Femur (tissue), 1 donor: ENCODE results near the gene DNAJC25.
"Not testable (repeated sequence)": the region's sequence is repeated elsewhere in the genome, so short reads cannot be mapped to it uniquely, and the experiment has no call there.

Experiments
- DNase-seq: peaks from one replicate; pipeline ENCODE4 v3.0.0-alpha.2; 2017

Gene DNAJC25

DNA sequence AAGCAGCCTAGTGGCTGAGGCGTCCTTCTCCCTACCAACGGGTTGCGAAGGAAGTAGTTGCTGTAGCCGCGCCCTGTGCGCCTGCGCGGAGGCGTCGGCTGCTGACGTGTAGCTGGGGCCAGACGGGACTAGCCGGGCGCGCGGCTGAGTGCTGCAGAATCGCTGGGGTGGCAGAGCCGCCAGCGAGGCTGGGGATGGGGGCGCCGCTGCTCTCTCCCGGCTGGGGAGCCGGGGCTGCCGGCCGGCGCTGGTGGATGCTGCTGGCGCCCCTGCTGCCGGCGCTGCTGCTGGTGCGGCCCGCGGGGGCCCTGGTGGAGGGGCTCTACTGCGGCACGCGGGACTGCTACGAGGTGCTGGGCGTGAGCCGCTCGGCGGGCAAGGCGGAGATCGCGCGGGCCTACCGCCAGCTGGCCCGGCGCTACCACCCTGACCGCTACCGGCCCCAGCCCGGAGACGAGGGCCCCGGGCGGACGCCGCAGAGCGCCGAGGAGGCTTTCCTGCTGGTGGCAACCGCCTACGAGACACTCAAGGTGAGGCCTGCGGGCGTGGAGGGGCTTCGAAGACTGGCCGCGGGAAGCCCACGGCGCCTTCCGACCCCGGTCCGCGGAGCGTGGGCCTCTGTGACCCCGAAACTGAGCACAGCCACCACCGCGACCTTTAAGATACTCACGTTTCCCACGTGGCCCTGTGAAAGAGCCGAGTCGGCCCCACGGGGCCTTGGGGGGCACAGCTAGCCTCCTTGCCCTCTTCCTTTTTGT, at the start of gene DNAJC25:
Gene DNAJC25, plus strand, starts transcription at position 121 of the 758 bp plus-strand sequence. Its CDS starts 74 bp downstream, at position 195.
- DNase-seq: peak; percentile 98

DNA sequence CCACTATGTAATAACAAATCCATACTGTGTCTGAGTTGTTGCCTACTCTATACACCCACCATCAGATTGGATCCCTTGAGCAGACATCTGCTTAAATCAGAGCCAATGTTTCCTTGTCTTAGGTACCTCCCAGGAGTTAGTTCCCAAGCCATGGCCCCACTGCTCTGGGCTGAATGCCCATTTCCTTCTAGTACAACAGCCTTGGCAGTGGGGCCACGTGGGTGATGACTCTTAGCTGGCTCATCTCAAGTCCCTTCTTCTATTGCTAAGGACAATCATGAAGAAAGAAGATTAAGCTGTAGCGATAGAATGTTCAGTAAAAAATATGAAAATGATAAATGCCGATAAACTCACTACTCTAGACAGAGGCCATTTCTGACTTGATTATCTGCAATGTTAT, 48.2 kb upstream of the DNAJC25 start:
- no peak for DNase-seq

DNA sequence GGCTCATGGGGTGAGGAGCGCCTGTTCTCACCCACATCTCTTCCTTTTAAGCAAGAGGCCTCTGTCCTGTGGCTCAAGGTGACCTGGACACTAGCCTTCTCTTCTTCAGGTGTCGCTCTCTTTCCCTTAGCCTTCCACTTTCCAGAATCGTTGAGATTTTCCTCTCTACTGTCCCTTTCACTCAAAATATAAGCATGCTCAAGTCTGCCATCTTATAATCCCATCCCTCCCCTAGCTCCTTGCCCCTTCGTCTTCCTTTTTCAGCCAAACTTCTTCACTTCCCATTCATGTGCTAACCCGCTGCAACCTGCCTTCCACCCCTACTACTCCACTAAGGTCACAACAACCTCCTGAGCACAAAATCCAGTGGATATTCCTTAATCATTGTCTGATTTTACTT, 44.8 kb upstream of the DNAJC25 start:
- no peak for DNase-seq

DNA sequence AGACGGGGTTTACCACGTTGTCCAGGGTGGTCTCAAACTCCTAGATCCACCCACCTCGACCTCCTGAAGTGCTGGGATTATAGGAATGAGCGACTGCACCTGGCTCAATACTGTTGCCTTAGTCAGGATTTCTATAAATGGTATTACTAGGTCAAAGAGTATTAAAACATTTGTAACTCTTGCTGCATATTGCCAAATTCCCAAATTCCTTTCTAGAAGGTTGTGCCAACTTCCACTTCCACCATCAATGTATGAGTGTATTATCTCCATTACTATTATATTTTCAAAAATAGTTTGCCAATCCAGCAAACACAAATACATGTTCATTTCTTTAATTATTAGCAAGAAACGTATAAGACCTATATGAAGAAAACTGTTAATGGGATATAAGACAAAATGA, 42.3 kb upstream of the DNAJC25 start:
- no peak for DNase-seq

DNA sequence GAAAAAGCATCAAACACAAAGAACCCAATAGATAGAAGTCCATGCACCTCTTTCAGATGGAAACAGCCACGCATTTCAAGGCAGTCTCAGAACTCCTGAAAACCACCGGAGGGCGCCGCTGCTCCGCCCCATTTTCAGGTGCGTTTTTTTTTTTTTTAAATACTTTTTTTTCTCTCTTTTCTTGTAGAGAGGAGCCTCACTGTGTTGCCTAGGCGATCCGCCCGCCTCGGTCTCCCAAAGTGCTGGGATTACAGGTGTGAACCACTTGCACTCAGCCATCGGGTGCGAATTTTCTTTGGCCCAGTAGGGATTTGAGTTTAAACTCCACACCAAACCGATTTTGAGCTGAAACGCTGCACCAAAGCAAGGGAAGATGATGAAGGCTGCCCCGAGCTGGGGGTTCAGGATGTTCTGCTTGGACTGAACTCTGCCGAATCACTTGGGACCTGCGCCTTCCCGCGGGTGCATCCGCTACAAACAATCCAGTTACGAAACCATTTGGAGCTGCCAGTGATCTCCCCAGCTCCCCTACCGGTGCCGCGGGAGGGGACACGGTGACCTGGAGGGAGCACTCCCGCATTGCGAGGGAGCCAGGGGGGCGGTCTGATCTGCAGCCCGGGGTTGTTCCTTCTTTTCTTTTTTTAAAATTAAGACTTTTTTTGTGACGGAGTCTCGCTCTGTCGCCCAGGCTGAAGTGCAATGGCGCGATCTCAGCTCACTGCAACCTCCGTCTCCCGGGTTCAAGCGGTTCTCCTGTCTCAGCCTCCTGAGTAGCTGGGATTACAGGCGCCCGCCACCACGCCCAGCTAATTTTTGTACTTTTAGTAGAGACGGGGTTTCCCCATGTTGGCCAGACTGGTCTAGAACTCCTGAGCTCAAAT, 33.0 kb upstream of the DNAJC25 start:
- peak; percentile 70 for DNase-seq

DNA sequence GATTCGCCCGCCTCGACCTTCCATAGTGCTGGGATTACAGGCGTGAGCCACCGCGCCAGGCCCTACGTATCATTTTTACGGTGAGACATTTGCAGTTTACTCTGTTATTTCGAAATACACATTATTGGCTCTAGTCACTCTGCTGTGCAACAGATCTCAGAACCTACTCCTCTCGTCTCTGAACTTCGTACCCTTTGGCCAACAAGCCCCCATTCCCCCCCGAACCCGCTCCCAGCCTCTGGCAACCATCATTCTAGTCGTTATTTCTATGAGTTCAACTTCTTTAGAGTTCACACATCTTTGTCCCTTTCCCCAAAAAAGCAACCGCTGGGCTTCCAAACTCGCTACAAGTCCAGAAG, 32.4 kb upstream of the DNAJC25 start:
- peak; percentile 41 for DNase-seq

DNA sequence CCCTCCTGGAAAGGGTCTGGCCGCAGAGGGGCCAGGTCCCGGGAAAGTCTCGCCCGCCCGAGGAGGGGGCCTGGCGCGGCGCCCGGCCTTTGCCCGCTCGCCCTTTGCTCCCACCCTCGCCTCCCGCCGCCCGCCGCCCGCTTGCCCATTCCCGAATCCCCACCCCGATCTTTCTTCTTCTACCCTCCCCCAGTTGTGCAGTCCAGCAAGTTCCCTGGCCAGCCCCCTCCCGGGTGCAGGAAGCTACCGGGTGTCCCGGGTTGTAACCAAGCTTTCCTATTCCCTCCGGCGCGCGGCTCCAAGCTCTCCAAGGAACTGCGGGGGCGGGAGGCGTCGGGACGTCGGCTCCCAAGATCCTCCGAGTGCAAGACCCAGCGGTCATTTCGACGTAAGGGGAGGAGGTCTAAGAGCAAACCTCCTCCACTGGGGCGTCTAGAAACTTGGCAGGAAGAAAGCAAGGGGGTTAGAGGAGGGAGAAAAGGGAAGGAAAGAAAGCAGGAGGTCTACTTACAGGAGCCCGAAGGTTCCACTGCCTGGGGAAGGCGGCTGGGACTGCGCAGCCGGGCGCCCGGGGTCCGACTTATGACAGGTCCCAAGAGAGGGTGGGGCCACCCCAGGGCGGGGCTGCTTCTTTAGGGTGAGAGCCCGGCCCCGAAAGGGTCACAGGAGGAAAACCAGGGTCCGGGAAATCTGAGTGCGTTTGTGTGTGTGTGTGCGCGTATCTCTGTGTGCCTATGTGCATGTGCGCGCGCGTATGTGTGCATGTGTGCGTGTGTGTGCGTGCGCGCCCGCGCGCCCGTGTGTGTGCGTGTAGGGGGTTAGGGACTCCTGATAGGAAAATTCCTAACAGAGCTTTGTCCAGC, 31.8 kb upstream of the DNAJC25 start, which contains the start of gene PTGR1:
Gene PTGR1, minus strand, starts transcription at position 556 of the 863 bp plus-strand sequence. CDS start 2,225 bp downstream, outside the sequence.
- peak; percentile 88 for DNase-seq

DNA sequence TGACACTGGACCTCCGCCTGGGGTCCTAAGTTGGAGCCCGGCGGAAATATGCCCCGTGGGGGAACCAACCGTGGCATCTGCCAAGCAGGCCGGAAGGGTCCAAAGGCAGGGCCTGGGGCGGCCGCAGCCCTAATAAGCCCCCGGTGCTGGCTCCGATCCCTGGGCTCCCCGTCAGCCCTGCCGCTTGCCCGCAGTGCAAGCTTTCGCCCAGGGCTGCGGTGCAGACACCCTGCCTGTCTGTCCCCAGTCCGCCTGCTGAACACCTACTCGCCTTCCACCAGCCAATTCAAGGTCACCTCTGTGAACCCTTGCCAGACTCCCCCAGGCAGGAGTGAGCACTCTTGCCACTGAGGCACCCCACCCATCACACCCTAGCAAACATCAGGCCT, 31.2 kb upstream of the DNAJC25 start:
- no peak for DNase-seq

DNA sequence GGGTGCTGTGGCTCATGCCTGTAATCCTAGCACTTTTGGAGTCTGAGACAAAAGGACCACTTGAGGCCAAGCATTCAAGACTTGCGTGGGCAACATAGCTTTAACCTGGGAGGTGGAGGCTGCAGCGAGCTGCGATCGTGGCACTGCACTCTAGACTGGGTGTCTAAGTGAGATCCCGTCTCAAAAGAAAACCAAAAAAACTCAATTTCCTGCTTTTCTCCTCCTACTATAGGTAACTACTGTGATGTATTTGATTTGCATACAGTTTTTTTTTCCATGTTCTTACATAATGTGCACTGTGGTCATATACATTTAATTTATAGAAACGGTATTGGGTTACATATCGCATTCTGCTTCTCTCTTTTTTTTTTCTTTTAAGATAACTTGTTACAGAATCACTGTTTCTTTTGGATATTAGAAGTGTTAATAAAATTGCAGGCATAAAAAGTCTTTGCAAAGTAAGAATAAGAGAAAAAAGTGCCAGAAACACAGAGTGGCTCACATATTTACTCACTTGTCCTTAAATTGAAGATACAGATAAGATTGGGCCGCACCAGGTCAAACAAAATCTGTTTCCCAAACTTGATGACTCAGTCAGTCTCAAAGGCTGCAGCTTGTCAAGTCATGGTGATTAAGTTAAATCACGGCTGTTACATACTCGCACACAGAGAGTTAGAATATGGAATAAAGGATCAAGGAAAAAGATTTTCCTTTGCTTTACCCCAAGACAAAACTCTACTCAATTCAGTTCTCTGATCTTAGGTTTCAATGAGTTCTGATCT, 29.7 kb upstream of the DNAJC25 start:
- no peak for DNase-seq

DNA sequence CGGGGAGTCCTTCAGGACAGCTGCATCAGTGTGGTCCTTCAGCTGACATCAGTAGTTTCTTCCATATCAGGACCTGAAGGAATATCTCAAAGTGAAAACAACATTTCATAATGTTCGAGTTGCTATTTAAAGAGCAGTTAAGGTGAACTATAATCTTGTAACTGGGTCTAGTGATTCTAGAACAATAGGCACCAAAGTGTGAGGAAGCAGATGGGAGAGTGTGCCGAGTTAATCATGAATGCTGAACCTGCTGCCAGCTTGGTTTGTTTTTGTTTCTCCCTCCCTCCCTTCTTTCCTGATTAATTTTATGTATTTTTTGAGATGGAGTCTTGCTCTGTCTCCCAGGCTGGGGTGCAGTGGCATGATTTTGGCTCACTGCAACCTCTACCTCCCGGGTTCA, 28.1 kb upstream of the DNAJC25 start:
- no peak for DNase-seq

DNA sequence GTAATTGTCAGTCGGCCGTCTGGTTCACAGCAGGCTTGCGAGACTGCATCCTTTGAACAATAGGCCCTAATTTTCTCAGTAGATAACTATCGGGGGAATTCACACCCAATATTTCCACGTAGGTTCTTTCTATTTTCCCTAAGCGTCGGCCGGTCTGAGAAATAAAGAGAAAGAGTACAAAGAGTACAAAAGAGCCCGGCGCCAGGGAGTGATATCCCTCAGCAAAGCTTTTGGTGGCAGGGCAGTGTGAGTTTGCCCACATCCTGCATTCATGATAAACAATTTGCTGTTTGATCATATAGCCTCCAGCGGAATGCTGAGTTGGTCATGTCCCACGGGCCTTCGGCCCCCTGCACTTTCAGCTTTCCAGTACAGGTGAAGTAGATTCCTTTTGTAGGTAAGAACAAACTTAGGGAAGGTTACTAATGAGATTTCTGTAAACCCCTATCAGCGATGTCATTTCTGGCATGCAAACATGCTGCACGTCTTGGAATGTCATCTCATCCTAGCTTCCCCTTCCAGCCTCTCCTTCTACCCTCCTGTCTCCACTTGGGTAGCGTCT, 27.0 kb upstream of the DNAJC25 start:
- no peak for DNase-seq

DNA sequence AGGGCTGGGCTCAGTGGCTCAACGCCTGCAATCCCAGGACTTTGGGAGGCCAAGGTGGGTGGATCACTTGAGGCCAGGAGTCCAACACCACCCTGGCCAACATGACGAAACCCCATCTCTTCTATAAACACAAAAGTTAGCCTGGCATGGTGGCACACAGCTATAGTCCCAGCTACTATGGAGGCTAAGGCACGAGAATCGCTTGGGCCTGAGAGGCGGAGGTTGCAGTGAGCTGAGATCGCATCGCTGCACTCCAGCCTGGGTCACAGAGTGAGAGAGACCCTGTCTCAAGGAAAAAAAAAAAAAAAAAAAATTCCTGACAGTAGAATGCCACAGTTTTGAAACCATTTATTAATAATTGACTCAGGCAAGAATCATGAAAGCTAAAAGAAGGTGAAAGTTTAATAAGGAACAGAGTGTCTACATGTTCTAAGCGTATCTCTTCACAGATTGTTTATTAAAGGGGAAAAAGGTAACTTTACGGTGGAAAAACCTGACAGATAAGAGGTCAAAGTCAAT, 26.0 kb upstream of the DNAJC25 start:
- no peak for DNase-seq

DNA sequence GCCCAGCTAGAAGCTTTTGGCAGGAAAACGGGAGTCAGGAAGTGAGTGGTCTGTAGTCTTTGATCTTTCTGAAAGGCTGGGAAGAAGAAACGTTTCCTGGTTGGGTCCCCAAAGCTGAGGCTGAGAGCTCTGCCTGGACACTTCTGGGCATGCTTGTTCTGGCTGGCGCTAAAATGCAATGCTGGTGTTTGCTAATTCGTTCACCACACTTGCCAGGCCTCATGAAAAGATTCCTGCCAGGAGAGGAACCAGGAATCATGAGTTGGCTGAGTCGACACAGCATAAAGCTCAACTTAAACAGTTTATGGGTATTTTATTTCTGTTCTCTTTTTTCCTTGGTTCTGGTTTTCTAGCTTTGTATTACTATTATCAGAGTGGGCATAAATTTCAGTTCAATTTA, 21.0 kb upstream of the DNAJC25 start:
- DNase-seq: no peak

DNA sequence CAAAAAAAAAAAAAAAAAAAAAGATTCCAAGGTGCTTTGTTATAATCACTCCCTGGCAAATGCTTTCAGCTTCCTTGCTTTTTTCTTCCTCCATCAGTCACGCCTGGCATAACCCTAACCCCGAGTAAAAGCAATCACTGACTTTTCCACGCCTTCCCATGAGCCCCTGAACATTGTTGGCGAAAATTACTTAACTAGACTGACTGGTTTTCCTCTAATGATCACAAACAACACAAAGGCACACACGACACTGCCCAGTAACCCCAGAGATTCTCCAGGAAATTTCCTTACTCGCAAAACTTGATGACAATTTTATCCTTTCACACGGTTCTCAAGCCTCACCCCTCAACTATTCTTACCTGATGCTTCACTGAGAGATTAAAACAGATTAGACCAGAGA, 20.3 kb upstream of the DNAJC25 start:
- DNase-seq: no peak

DNA sequence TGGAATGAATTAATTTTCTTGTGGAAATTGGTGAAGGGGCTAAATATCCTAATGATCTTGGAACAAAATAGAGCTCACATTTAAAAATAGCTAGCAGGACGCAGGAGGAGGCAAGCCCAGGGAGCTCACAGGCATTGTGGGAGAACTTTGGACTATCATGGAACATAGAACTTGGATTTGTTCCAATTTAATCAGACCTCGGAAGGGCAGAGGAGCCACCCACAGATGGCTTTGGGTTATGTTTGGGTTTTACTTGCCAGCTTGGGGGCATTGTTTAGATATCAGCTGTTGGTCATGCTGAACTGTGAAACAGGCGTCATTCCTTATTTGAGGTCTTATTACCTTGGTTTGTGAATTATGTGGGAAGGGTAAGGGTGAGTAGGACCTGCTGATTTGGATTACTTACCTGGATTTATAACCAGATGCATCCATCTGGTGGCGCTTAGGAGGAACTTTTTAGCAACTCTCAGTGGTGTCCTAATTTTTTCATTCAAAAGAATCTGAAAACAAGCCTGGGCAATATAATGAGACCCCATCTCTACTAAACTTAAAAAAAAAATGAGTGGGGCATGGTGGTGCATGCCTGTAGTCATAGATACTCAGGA, 17.6 kb upstream of the DNAJC25 start:
- DNase-seq: no peak

DNA sequence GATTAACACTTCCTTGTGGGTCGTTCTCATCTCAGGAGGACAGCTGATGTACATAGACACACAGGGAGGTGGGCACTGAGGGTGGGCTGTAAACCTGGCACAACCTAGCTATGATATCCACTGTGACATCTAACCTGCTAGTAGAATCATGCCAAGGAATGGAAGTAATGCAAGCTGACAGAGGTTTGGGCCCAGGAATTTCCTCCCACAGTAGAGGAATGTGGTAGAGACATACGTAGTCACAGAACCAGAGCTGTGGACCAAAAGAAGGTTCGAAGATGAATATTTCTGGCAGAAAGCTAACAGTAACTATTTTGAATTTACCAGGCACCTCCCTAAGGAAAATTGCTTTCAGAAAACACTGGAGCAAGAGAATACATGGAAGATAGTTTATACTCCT, 15.2 kb upstream of the DNAJC25 start:
- no peak for DNase-seq

DNA sequence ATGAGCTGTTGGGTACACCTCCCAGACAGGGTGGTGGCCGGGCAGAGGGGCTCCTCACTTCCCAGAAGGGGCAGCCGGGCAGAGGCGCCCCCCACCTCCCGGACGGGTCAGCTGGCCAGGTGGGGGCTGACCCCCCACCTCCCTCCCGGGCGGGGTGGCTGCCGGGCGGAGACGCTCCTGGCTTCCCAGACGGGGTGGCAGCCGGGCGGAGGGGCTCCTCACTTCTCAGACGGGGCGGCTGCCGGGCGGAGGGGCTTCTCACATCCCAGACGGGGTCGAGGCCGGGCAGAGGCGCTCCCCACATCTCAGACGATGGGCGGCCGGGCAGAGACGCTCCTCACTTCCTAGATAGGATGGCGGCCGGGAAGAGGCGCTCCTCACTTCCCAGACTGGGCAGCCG, 13.8 kb upstream of the DNAJC25 start:
- DNase-seq: not testable (repeated sequence)

DNA sequence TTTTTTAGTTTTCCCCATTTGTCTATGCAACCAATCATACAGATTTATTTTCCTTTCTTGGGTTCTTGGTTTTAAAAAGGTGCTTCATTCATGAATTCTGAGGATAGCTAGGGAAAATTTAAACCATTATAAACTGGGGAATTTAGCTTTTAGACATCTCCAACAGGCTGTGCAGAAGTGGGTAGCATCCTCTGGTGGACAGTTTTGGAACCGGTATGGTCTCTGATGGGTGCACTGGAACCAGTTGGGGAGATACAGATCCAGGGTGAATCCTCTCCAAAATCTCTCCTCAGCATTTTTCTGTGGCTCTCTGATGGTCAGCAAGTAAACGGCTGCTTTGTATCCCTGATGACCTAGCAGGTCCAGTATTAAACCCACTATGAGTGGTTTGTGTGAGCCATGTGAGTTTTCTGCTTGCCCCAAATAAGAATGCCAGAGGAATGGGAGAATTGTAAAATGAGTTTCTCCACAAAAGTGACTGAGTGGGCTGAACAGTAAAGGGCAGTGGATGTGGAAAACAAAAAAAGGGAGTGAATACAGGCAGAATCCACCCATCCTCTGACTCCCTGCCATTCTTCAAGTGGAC, 9.1 kb upstream of the DNAJC25 start:
- DNase-seq: peak; percentile 32

DNA sequence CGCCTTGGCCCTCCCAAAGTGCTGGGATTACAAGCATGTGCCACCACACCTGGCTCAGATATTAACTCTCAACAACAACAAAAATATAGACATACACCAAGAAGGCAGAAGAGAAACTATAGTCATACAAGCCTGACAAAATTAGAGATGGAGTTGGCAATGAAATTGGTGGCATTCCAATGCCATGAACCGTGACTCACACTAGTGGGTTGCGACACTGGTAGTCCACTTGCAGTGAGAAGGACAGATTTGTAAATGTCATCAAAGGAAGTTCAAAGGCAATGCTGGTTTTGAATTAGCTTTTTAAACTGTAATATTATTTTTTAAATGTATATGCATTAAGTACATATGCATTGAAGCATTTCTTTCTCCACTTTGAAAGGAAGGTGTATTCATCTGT, 8.5 kb upstream of the DNAJC25 start:
- no peak for DNase-seq

DNA sequence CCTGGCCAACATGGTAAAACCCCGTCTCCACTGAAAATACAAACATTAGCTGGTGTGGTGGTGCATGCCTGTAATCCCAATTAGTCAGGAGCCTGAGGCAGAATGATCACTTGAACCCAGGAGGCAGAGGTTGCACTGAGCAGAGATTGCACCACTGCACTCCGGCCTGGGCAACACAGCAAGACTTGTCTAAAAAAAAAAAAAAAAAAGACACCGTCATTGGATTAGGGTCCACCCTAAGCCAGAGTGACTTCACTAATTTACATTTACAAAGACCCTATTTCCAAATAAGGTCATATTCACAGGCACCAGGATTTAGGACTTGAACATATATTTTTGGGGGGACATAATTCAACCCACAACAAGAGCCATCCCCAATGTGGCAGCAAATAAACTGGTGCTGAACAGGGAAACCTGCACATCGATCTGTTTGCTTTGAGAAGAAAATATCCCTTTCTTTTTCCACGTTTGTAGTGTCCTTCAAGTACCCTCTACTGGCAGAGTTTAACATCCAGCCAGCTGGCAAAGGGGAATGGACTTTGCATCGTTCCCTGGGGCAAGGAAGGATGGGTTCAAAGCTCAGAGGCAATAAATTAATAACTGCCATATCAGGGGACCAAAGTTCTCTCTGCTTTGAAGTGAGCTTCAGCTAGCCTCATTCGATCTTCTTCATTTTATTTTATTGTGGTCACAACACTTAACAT, 3.7 kb upstream of the DNAJC25 start:
- DNase-seq: no peak
